Neuronal stem cell (in vitro differentiated cells): Measurements from ENCODE around the gene PRKD1.

Source experiments
- DNase-seq: peaks from one replicate; pipeline ENCODE4 v3.0.0-alpha.2; 2013; ENCODE audit warnings: low spot score
- H2AFZ ChIP-seq: one replicate; pipeline ENCODE4 v1.6.1; 2013; ENCODE audit warnings: mild to moderate bottlenecking, low read length, inconsistent platforms
- H2AK5ac ChIP-seq: 2 replicates; pipeline ENCODE4 v1.6.1; 2013; ENCODE audit warnings: low read depth, mild to moderate bottlenecking, inconsistent platforms, low read length, moderate library complexity, mixed read lengths
- H2BK120ac ChIP-seq: 2 replicates; pipeline ENCODE4 v1.6.1; 2013; ENCODE audit warnings: low read depth, mild to moderate bottlenecking, inconsistent platforms, low read length, moderate library complexity, mixed read lengths
- H2BK12ac ChIP-seq: one replicate; pipeline ENCODE4 v1.6.1; 2013; ENCODE audit warnings: low read length, inconsistent platforms
- H2BK15ac ChIP-seq: 2 replicates; pipeline ENCODE4 v1.6.1; 2013; ENCODE audit warnings: mild to moderate bottlenecking, low read length, inconsistent platforms, mixed read lengths
- H2BK5ac ChIP-seq: one replicate; pipeline ENCODE4 v1.6.1; 2013; ENCODE audit warnings: inconsistent platforms, mild to moderate bottlenecking, low read length, moderate library complexity
- H3K14ac ChIP-seq: one replicate; pipeline ENCODE4 v1.6.1; 2013; ENCODE audit warnings: low read length, inconsistent platforms
- H3K18ac ChIP-seq: 2 replicates; pipeline ENCODE4 v1.6.1; 2013; ENCODE audit warnings: low read length, inconsistent platforms
- H3K23ac ChIP-seq: 2 replicates; pipeline ENCODE4 v1.6.1; 2013; ENCODE audit warnings: low read depth, mild to moderate bottlenecking, mixed read lengths, low read length, inconsistent platforms; ENCODE audit not compliant: poor library complexity
- H3K27ac ChIP-seq: replicated peaks from 3 replicates; pipeline ENCODE4 v1.5.1; 2013; ENCODE audit warnings: low read length, inconsistent platforms
- H3K27me3 ChIP-seq, 3 experiments: 2 replicates each; pipeline ENCODE4 v1.6.1; 2013; ENCODE audit warnings: low read length in 3 of 3, mild to moderate bottlenecking in 2 of 3, inconsistent platforms in 1 of 3, low read depth in 1 of 3, mixed read lengths in 1 of 3, moderate library complexity in 1 of 3; ENCODE audit not compliant: control insufficient read depth in 3 of 3, insufficient read depth in 3 of 3
- H3K36me3 ChIP-seq, 2 donors: replicated peaks in 1 of 2; 2 replicates each; pipeline ENCODE4 v1.6.1; 2013; ENCODE audit warnings: low read length in 2 of 2; ENCODE audit not compliant: control insufficient read depth in 2 of 2, insufficient read depth in 2 of 2
- H3K4ac ChIP-seq: 2 replicates; pipeline ENCODE4 v1.6.1; 2013; ENCODE audit warnings: inconsistent platforms, mild to moderate bottlenecking, low read length, moderate library complexity
- H3K4me1 ChIP-seq, 2 donors: 1 replicate in 1 of 2; 2 replicates in 1 of 2; pipeline ENCODE4 v1.6.1; 2013; ENCODE audit warnings: low read length in 2 of 2, low read depth in 1 of 2; ENCODE audit not compliant: control insufficient read depth in 2 of 2, insufficient read depth in 1 of 2
- H3K4me2 ChIP-seq: one replicate; pipeline ENCODE4 v1.6.1; 2013; ENCODE audit warnings: mild to moderate bottlenecking, low read length, inconsistent platforms; ENCODE audit not compliant: insufficient read depth, poor library complexity, severe bottlenecking
- H3K4me3 ChIP-seq, 2 donors: 2 replicates each; pipeline ENCODE4 v1.5.1; 2013; ENCODE audit warnings: low read length in 2 of 2, mild to moderate bottlenecking in 2 of 2, inconsistent platforms in 1 of 2, moderate library complexity in 1 of 2
- H3K79me1 ChIP-seq: one replicate; pipeline ENCODE4 v1.6.1; 2013; ENCODE audit warnings: low read depth, mild to moderate bottlenecking, inconsistent platforms, low read length, moderate library complexity
- H3K9ac ChIP-seq: one replicate; pipeline ENCODE4 v1.6.1; 2013; ENCODE audit warnings: mild to moderate bottlenecking, low read depth, low read length, inconsistent platforms; ENCODE audit not compliant: poor library complexity
- H3K9me3 ChIP-seq, 2 donors: replicated peaks in 1 of 2; 2 replicates each; pipeline versions ENCODE3 to v1.6.1; 2013; ENCODE audit warnings: low read length in 2 of 2, mild to moderate bottlenecking in 2 of 2, inconsistent platforms in 1 of 2, low read depth in 1 of 2, mixed read lengths in 1 of 2, moderate library complexity in 1 of 2; ENCODE audit not compliant: control insufficient read depth in 2 of 2, insufficient read depth in 1 of 2
- H4K8ac ChIP-seq: one replicate; pipeline ENCODE4 v1.6.1; 2013; ENCODE audit warnings: low read depth, mild to moderate bottlenecking, inconsistent platforms, low read length, moderate library complexity
- H4K91ac ChIP-seq: one replicate; pipeline ENCODE4 v1.6.1; 2013; ENCODE audit warnings: low read length, low read depth, mild to moderate bottlenecking, inconsistent platforms; ENCODE audit not compliant: poor library complexity
- WGBS, 2 donors: extraction: QIAGEN DNeasy Blood & Tissue Kit; methylation state at CpG; one replicate each; pipeline ENCODE4 v1.1.7; 2013; ENCODE audit warnings: missing lambda C conversion rate in 2 of 2, mixed read lengths in 1 of 2; ENCODE audit not compliant: insufficient read length in 2 of 2, insufficient replicate concordance in 1 of 2; ENCODE audit errors: extremely low coverage in 2 of 2; 5-methylcytosine and 5-hydroxymethylcytosine counted together

PRKD1 gene

GRCh38 chr14:29799464-29800095 lies 128.1 kb downstream of the PRKD1 start:
- Histone ChIP-seq H4K91ac (no peak overlapping the region), H3K4me1 (no peaks in the 10 kb centered on the region), H3K4me3 (no peak overlapping the region), H2BK120ac (no peak overlapping the region), H4K8ac (no peak overlapping the region), H2AFZ (no peak overlapping the region), H3K27me3 (no peaks in the 10 kb centered on the region), H3K36me3 (no peaks in the 10 kb centered on the region), H2BK5ac (no peak overlapping the region), H3K79me1 (peaks cover 2% of the 10 kb centered on the region), H3K18ac (no peak overlapping the region), H3K4ac (no peak overlapping the region), H2BK12ac (no peak overlapping the region), H2AK5ac (no peak overlapping the region), H3K9me3 (no peaks in the 10 kb centered on the region), H3K23ac (no peak overlapping the region), H3K27ac (no peak overlapping the region), H3K14ac (no peak overlapping the region), H3K9ac (no peak overlapping the region), H2BK15ac (no peak overlapping the region), H3K4me2 (no peak overlapping the region)
- WGBS, 2 donors: no CpG with 5 or more reads among the region's 6 CpGs
- DNase-seq: no peak

GRCh38 chr14:29798811-29799210 lies 128.8 kb downstream of the PRKD1 start:
- Histone ChIP-seq H3K27ac (no peak overlapping the region), H3K4me2 (no peak overlapping the region), H2BK120ac (no peak overlapping the region), H3K4me1 (no peaks in the 10 kb centered on the region), H3K79me1 (peaks cover 4% of the 10 kb centered on the region), H2AFZ (no peak overlapping the region), H3K9me3 (no peaks in the 10 kb centered on the region), H4K91ac (no peak overlapping the region), H2AK5ac (no peak overlapping the region), H3K9ac (no peak overlapping the region), H2BK12ac (no peak overlapping the region), H2BK5ac (no peak overlapping the region), H3K27me3 (no peaks in the 10 kb centered on the region), H4K8ac (no peak overlapping the region), H3K23ac (no peak overlapping the region), H3K36me3 (no peaks in the 10 kb centered on the region), H2BK15ac (no peak overlapping the region), H3K4me3 (no peak overlapping the region), H3K4ac (no peak overlapping the region), H3K18ac (no peak overlapping the region), H3K14ac (no peak overlapping the region)
- DNase-seq: no peak
- no CpG with 5 or more reads among the region's 2 CpGs for WGBS, 2 donors

DNA sequence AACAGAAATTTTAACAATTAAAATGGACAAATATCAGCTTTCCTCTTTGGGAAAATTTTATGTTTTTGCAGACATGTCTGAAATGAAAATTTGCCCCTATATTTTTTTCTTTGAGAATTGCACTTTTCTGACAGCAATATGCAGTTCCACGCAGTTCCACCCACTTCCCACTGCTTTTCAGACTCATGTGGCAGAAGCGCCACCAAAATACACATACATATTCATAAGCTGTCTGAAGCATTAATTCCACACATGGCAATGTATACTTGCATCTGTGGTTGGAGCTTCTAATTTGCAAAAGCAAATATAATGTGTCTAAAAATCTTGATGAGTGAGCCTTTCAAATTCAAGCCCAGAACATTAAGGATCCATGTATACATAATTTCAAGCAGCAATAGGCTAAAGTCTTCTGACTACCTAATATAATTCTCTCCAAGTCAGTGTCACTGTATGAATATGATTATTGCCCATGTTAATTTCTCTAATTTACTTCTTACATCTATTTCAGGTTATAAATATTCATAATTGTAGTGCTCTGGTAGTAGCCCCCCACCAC lies 129.5 kb downstream of the PRKD1 start:
- H2BK5ac ChIP-seq: no peak overlapping the region
- H3K9me3 ChIP-seq: no peaks in the 10 kb centered on the region
- peaks cover 4% of the 10 kb centered on the region for H3K79me1 ChIP-seq
- H4K91ac ChIP-seq: no peak overlapping the region
- no peak overlapping the region for H3K14ac ChIP-seq
- no peak overlapping the region for H3K23ac ChIP-seq
- DNase-seq: no peak
- no peak overlapping the region for H3K18ac ChIP-seq
- H3K4ac ChIP-seq: no peak overlapping the region
- no peak overlapping the region for H2BK12ac ChIP-seq
- H3K36me3 ChIP-seq: no peaks in the 10 kb centered on the region
- no peak overlapping the region for H2AK5ac ChIP-seq
- H3K4me1 ChIP-seq: no peaks in the 10 kb centered on the region
- no peak overlapping the region for H3K27ac ChIP-seq
- no peak overlapping the region for H3K4me2 ChIP-seq
- H3K27me3 ChIP-seq: no peaks in the 10 kb centered on the region
- no peak overlapping the region for H3K9ac ChIP-seq
- no peak overlapping the region for H3K4me3 ChIP-seq
- WGBS, 2 donors: no CpG with 5 or more reads among the region's 2 CpGs
- H2BK120ac ChIP-seq: no peak overlapping the region
- H2BK15ac ChIP-seq: no peak overlapping the region
- no peak overlapping the region for H4K8ac ChIP-seq
- no peak overlapping the region for H2AFZ ChIP-seq

DNA sequence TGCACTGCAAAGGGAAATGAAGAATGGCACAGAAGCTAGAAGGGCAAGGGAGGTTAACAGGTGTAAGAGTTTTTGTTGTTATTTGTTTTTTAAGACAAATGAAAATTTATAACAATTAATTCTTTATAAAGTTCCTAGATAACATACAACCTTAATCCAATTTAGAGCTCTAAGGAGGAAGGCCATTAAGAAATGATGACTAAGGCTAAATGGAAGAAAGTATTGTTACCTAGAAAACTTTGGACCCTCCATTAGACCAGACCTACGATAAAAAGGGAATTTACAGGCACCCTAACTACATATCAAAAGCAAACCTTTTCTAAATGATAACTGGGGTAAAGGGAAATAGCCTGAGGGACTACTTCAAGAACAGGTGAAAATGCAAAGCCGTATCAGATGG lies 130.8 kb downstream of the PRKD1 start:
- Histone ChIP-seq H2BK5ac (no peak overlapping the region), H2AFZ (no peak overlapping the region), H3K18ac (no peak overlapping the region), H3K4me1 (no peaks in the 10 kb centered on the region), H2AK5ac (no peak overlapping the region), H3K4me2 (no peak overlapping the region), H3K4ac (no peak overlapping the region), H3K9me3 (no peaks in the 10 kb centered on the region), H3K4me3 (no peak overlapping the region), H2BK12ac (no peak overlapping the region), H3K27ac (no peak overlapping the region), H3K23ac (no peak overlapping the region), H2BK120ac (no peak overlapping the region), H4K8ac (no peak overlapping the region), H2BK15ac (no peak overlapping the region), H4K91ac (no peak overlapping the region), H3K14ac (no peak overlapping the region), H3K9ac (no peak overlapping the region), H3K79me1 (peaks cover 4% of the 10 kb centered on the region), H3K36me3 (no peaks in the 10 kb centered on the region), H3K27me3 (no peaks in the 10 kb centered on the region)
- no peak for DNase-seq
- no CpG with 5 or more reads among the region's 2 CpGs for WGBS, 2 donors
